Measurements from ENCODE around the gene TRAT1. TPM values are rescaled to one million over a fixed set of nuclear protein-coding genes. Genes with fewer than 3 reads are reported as not detected.

The TRAT1 gene
- total and polyA plus RNA-seq, 2 experiments from 2014 or later = not detected

- Histone ChIP-seq H3K9ac (no peak overlapping the region), H3K9me3 (ENCODE audit: low read depth) (no peaks in the 10 kb centered on the region), H3K27me3 (replicated peaks; ENCODE audit: insufficient read depth) (no peaks in the 10 kb centered on the region), H2AFZ (no peak overlapping the region), H3K4me1 (ENCODE audit: insufficient read depth) (no peaks in the 10 kb centered on the region), H3K79me2 (ENCODE audit: insufficient read depth) (no peaks in the 10 kb centered on the region), H3K9me2 (ENCODE audit: insufficient read depth) (no peaks in the 10 kb centered on the region), H3K4me2 (ENCODE audit: unreplicated experiment) (no peak overlapping the region), H3K36me3 (ENCODE audit: low read depth) (no peaks in the 10 kb centered on the region), H3F3A (ENCODE audit: insufficient read depth) (no peaks in the 10 kb centered on the region), H4K20me1 (ENCODE audit: insufficient read depth) (no peaks in the 10 kb centered on the region), H3K4me3 (no peak overlapping the region), H3K27ac (no peak overlapping the region)
- TF ChIP-seq EZH2 (IDR thresholded peaks at IDR 0.05; ENCODE audit: insufficient read depth, poor library complexity, severe bottlenecking) = no peak
- no peak for TF ChIP-seq EZH2phosphoT487 (IDR thresholded peaks at IDR 0.05; ENCODE audit: insufficient read depth, low read depth)
- no peak for DNase-seq
- in situ Hi-C loops (cut with MboI) = no loop called here
These were observed 60.2 kb downstream of the TRAT1 start for GRCh38 chr3:108882762-108883161.

DNA sequence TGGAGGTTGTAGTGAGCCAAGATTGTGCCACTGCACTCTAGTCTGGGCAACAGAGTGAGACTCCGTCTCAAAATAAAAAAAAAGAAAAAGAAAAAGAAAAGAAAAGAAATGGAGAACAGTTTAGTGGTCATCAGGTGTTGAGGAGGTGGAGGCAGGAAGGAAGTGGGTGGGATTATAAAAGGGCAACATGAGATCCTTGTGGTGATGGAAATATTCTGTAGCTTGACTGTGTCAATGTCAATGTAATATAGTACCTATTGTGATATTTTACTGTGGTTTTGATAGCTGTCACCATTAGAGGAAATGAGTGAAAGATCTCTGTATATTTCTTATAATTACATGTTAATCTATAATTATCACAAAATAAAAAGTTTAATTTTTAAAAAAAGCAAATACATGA lies 60.8 kb downstream of the TRAT1 start:
- in situ Hi-C loops (cut with MboI) = no loop called here
- Histone ChIP-seq H3K27ac (no peak overlapping the region), H3K79me2 (ENCODE audit: insufficient read depth) (no peaks in the 10 kb centered on the region), H3F3A (ENCODE audit: insufficient read depth) (no peaks in the 10 kb centered on the region), H3K4me2 (ENCODE audit: unreplicated experiment) (no peak overlapping the region), H2AFZ (no peak overlapping the region), H3K36me3 (ENCODE audit: low read depth) (no peaks in the 10 kb centered on the region), H4K20me1 (ENCODE audit: insufficient read depth) (no peaks in the 10 kb centered on the region), H3K9ac (no peak overlapping the region), H3K9me2 (ENCODE audit: insufficient read depth) (no peaks in the 10 kb centered on the region), H3K9me3 (ENCODE audit: low read depth) (no peaks in the 10 kb centered on the region), H3K4me1 (ENCODE audit: insufficient read depth) (no peaks in the 10 kb centered on the region), H3K27me3 (replicated peaks; ENCODE audit: insufficient read depth) (no peaks in the 10 kb centered on the region), H3K4me3 (no peak overlapping the region)
- TF ChIP-seq EZH2phosphoT487 (IDR thresholded peaks at IDR 0.05; ENCODE audit: insufficient read depth, low read depth) = no peak
- TF ChIP-seq EZH2 (IDR thresholded peaks at IDR 0.05; ENCODE audit: insufficient read depth, poor library complexity, severe bottlenecking) = no peak
- WGBS, 2 experiments (ENCODE audit: low coverage in 1 of 2, low lambda C conversion rate in 2 of 2, missing lambda C conversion rate in 2 of 2) = 14 to 29% methylated on average over 1 of the region's 1 CpG
- DNase-seq = no peak

GRCh38 chr3:108887121-108887520 lies 64.5 kb downstream of the TRAT1 start:
- H3K9ac ChIP-seq = no peak overlapping the region
- no peak overlapping the region for H3K4me3 ChIP-seq
- DNase-seq = no peak
- H3K27me3 ChIP-seq (replicated peaks; ENCODE audit: insufficient read depth) = no peaks in the 10 kb centered on the region
- H3K27ac ChIP-seq = no peak overlapping the region
- TF ChIP-seq EZH2 (IDR thresholded peaks at IDR 0.05; ENCODE audit: insufficient read depth, poor library complexity, severe bottlenecking) (no peak), EZH2phosphoT487 (IDR thresholded peaks at IDR 0.05; ENCODE audit: insufficient read depth, low read depth) (no peak)
- in situ Hi-C loops (cut with MboI) = no loop called here
- H3K4me1 ChIP-seq (ENCODE audit: insufficient read depth) = no peaks in the 10 kb centered on the region
- no peaks in the 10 kb centered on the region for H3K79me2 ChIP-seq (ENCODE audit: insufficient read depth)
- H2AFZ ChIP-seq = no peak overlapping the region
- no peaks in the 10 kb centered on the region for H4K20me1 ChIP-seq (ENCODE audit: insufficient read depth)
- H3K4me2 ChIP-seq (ENCODE audit: unreplicated experiment) = no peak overlapping the region
- no peaks in the 10 kb centered on the region for H3K9me2 ChIP-seq (ENCODE audit: insufficient read depth)
- H3K36me3 ChIP-seq (ENCODE audit: low read depth) = no peaks in the 10 kb centered on the region
- 54 to 75% methylated on average over 4 of the region's 4 CpGs for WGBS, 2 experiments (ENCODE audit: low coverage in 1 of 2, low lambda C conversion rate in 2 of 2, missing lambda C conversion rate in 2 of 2)
- no peaks in the 10 kb centered on the region for H3F3A ChIP-seq (ENCODE audit: insufficient read depth)
- H3K9me3 ChIP-seq (ENCODE audit: low read depth) = no peaks in the 10 kb centered on the region

DNA sequence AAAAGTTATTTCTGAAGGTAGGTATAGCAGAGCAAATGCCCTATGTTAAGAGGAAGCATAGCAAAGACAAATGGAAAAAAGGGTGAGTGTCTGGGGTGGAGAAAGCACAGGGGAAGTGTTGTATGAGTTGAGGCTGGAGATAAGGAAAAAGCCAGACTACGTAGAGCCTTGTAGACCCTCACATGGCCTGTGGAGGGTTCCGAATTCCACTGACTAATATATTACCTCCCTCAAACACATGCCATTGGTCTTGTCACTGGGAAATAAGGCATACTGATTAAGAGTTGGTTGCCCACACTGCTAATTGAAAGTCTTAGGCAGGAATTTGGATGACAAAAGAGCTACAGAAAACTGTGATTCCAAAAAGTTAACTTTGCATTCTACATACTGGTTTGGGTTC lies 65.2 kb downstream of the TRAT1 start:
- no peaks in the 10 kb centered on the region for H3K9me2 ChIP-seq (ENCODE audit: insufficient read depth)
- WGBS, 2 experiments (ENCODE audit: low coverage in 1 of 2, low lambda C conversion rate in 2 of 2, missing lambda C conversion rate in 2 of 2) = 22 to 29% methylated on average over 2 of the region's 2 CpGs
- H3K79me2 ChIP-seq (ENCODE audit: insufficient read depth) = no peaks in the 10 kb centered on the region
- H3K4me3 ChIP-seq = no peak overlapping the region
- H3K4me1 ChIP-seq (ENCODE audit: insufficient read depth) = no peaks in the 10 kb centered on the region
- TF ChIP-seq EZH2 (IDR thresholded peaks at IDR 0.05; ENCODE audit: insufficient read depth, poor library complexity, severe bottlenecking) (no peak), EZH2phosphoT487 (IDR thresholded peaks at IDR 0.05; ENCODE audit: insufficient read depth, low read depth) (no peak)
- in situ Hi-C loops (cut with MboI) = no loop called here
- H3F3A ChIP-seq (ENCODE audit: insufficient read depth) = no peaks in the 10 kb centered on the region
- H3K4me2 ChIP-seq (ENCODE audit: unreplicated experiment) = no peak overlapping the region
- no peak for DNase-seq
- H2AFZ ChIP-seq = no peak overlapping the region
- no peaks in the 10 kb centered on the region for H4K20me1 ChIP-seq (ENCODE audit: insufficient read depth)
- no peak overlapping the region for H3K9ac ChIP-seq
- no peaks in the 10 kb centered on the region for H3K36me3 ChIP-seq (ENCODE audit: low read depth)
- no peaks in the 10 kb centered on the region for H3K9me3 ChIP-seq (ENCODE audit: low read depth)
- H3K27me3 ChIP-seq (replicated peaks; ENCODE audit: insufficient read depth) = no peaks in the 10 kb centered on the region
- H3K27ac ChIP-seq = no peak overlapping the region

DNA sequence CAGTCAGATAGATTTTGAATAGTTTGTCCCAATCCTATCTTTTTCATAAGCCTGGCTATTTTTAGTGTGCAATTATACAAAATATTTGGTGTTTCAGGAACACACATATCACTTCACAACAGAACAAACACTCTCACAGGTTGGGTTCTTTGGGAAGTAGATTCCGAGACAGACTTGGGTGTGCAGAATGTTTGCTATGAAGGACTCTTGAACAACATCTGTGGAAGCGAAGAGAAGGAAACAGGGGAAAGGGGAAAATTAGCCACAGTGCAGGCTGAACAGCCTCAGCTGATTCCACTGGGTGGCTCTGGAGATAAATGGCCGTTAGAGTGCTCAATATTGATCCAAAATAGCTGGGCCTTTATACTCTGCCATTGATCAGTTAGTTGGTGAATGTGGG lies 69.2 kb downstream of the TRAT1 start:
- H3K4me3 ChIP-seq = no peak overlapping the region
- 20 to 21% methylated on average over 3 of the region's 3 CpGs for WGBS, 2 experiments (ENCODE audit: low coverage in 1 of 2, low lambda C conversion rate in 2 of 2, missing lambda C conversion rate in 2 of 2)
- no peaks in the 10 kb centered on the region for H3K4me1 ChIP-seq (ENCODE audit: insufficient read depth)
- no peaks in the 10 kb centered on the region for H4K20me1 ChIP-seq (ENCODE audit: insufficient read depth)
- no peaks in the 10 kb centered on the region for H3K9me3 ChIP-seq (ENCODE audit: low read depth)
- no peak overlapping the region for H2AFZ ChIP-seq
- in situ Hi-C loops (cut with MboI) = no loop called here
- H3K9ac ChIP-seq = no peak overlapping the region
- DNase-seq = no peak
- no peak overlapping the region for H3K27ac ChIP-seq
- no peaks in the 10 kb centered on the region for H3F3A ChIP-seq (ENCODE audit: insufficient read depth)
- no peaks in the 10 kb centered on the region for H3K9me2 ChIP-seq (ENCODE audit: insufficient read depth)
- TF ChIP-seq EZH2phosphoT487 (IDR thresholded peaks at IDR 0.05; ENCODE audit: insufficient read depth, low read depth) = no peak
- no peak for TF ChIP-seq EZH2 (IDR thresholded peaks at IDR 0.05; ENCODE audit: insufficient read depth, poor library complexity, severe bottlenecking)
- no peaks in the 10 kb centered on the region for H3K27me3 ChIP-seq (replicated peaks; ENCODE audit: insufficient read depth)
- H3K79me2 ChIP-seq (ENCODE audit: insufficient read depth) = no peaks in the 10 kb centered on the region
- no peak overlapping the region for H3K4me2 ChIP-seq (ENCODE audit: unreplicated experiment)
- H3K36me3 ChIP-seq (ENCODE audit: low read depth) = no peaks in the 10 kb centered on the region

Data from GM23248 (cell line).